Hypothalamus (tissue), 51 donors: ENCODE measurements around the gene RASAL2.
A peak's percentile ranks its signal among the peaks of the same experiment; 100 is the strongest.

Experiments
- DNase-seq, 51 donors: peaks; one replicate each; lab custom pipeline; 2025; lab: John Stamatoyannopoulos, UW

The RASAL2 gene

GRCh38 chr1:178093951-178094738 is at the start of gene RASAL2:
Gene RASAL2, plus strand, starts transcription at chr1:178094104. Its CDS starts 389 bp downstream, at chr1:178094493.
- peak in 48 of 51 donors; percentile 17 to 82 (median 59) for DNase-seq

- no peak for DNase-seq
Measured at GRCh38 chr1:178046591-178047270, 47.2 kb upstream of the RASAL2 start.

GRCh38 chr1:178047403-178048093 is 46.4 kb upstream of the RASAL2 start:
- DNase-seq = no peak

- no peak for DNase-seq
Measured at GRCh38 chr1:178048426-178048825, 45.5 kb upstream of the RASAL2 start.

GRCh38 chr1:178048883-178049282 is 45.0 kb upstream of the RASAL2 start:
- DNase-seq = peak in 1 of 51 donors; percentile 14

- DNase-seq = no peak
Measured at GRCh38 chr1:178050084-178050483, 43.8 kb upstream of the RASAL2 start.

GRCh38 chr1:178051071-178051470 is 42.8 kb upstream of the RASAL2 start:
- DNase-seq = no peak

GRCh38 chr1:178052650-178053461 is 41.0 kb upstream of the RASAL2 start:
- DNase-seq = no peak

GRCh38 chr1:178055093-178055492 is 38.8 kb upstream of the RASAL2 start:
- peak in 30 of 51 donors; percentile 6 to 67 (median 25) for DNase-seq

GRCh38 chr1:178055779-178056471 is 38.0 kb upstream of the RASAL2 start:
- DNase-seq = peak in 1 of 51 donors; percentile 49

- no peak for DNase-seq
Measured at GRCh38 chr1:178057141-178057765, 36.7 kb upstream of the RASAL2 start.

- peak in 3 of 51 donors; percentile 14 to 23 (median 14) for DNase-seq
Measured at GRCh38 chr1:178057912-178058534, 35.9 kb upstream of the RASAL2 start.

GRCh38 chr1:178060789-178061556 is 32.9 kb upstream of the RASAL2 start:
- peak in 6 of 51 donors; percentile 3 to 34 (median 14) for DNase-seq

GRCh38 chr1:178061620-178062019 is 32.3 kb upstream of the RASAL2 start:
- no peak for DNase-seq

GRCh38 chr1:178064191-178064821 is 29.6 kb upstream of the RASAL2 start:
- no peak for DNase-seq

GRCh38 chr1:178065250-178065649 is 28.7 kb upstream of the RASAL2 start:
- no peak for DNase-seq

- no peak for DNase-seq
Measured at GRCh38 chr1:178066296-178066907, 27.5 kb upstream of the RASAL2 start.
